NCI-H2107 (cell line): ENCODE data around the gene POLD4.
"Not testable (repeated sequence)": the region's sequence is repeated elsewhere in the genome, so short reads cannot be mapped to it uniquely, and the experiment has no call there.

Experiments used
- DNase-seq: peaks from one replicate; lab custom pipeline; 2025; lab: John Stamatoyannopoulos, UW

The POLD4 gene

DNA sequence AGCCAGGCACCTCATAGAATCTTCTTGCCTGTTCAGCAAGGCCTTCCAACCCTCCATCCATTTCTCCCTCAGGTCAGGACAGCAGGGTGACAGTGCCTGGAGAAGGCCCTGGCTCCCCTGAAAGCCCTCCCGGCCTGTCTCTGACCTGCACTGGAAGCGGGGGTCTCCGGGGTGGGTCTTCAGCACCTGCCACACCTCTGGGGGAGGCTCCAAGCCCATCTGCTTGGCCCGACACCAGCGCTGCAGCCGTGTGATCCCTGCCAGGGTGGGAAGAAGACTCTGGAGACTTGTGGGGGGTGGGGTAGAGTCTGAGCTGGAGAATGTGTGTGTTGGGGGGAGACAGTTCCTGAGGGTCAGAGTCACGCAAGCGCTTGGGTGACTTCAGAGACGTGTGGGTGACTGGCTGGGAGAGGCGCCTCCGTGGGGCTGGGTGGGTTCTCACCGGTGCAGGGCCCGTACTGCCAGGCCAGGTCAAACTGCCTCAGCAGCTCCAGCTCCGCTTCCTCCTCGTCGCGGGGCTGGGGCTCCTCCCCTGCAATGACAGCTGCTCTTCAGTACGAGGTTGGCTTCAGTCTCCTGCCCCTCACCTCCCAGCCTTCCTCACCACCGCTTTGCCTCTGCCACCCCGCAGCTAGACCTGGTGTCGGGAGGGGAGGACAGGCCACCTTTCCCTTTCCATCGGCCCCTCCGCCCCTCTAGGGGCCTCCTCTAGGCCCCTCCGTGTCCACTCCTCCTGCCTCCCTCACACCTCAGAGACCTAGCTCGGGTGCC, 615 bp downstream of the POLD4 start:
- peak; percentile 32 for DNase-seq

DNA sequence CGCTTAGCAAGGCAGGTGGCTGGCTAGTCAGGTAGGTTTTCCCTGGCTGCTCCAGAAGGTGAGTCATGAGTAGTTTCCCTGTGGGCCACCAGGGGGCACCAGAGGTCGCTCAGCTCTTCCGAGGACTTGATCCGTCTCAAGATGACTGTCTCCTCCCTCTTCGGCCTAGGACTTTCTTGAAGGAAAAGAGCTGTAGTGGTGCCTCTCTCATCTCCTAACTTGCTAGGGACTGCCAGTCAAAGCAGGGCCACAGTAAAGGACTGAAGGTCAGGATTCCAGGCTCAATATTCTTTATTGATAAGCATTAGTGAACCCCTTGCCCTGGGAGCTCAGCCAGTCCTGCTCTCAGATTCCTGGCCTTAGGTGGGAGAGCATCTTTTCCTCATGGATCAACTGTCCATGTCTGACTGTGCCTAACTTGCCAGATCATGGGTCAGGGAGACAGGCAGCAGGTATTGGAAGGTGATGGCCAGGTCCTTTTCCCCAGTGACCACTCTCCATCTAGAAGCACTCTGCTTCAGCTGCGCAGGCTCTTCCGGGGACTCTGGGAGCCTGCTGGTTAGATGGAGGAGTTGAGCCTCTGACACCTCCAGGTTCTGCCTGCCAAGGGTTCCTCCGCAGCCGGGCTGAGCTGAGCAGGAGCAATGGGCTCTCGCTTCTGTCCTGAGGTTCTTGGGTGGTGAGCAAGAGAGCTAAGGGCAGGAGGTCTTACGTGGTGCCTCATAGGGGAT, 1.9 kb downstream of the POLD4 start:
- peak; percentile 18 for DNase-seq

DNA sequence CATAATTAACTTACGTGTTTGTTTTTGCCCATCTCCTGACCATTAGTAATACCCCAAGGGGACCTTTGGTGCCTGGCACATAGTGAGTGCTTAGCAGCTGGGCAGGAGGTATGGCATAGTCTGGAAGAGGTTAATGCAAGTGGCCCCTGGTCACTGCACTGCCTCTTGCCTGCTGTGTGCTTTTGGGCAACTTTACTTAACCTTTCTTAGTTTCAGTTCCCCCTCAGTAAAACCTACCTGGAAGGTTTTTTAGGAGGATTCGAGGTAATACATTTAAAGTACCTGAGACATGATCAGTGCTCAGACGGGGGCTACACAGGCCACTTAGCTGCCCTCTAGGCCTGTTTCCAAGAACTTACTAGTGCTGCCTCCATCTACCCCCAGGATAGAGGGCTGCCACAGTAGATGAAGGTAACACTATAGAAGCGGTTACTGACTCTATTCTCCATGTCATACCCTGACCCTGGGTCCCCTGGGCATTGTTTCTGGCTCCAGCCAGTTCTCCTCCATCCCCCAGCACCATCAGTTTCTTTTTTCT, 3.3 kb downstream of the POLD4 start:
- no peak for DNase-seq

DNA sequence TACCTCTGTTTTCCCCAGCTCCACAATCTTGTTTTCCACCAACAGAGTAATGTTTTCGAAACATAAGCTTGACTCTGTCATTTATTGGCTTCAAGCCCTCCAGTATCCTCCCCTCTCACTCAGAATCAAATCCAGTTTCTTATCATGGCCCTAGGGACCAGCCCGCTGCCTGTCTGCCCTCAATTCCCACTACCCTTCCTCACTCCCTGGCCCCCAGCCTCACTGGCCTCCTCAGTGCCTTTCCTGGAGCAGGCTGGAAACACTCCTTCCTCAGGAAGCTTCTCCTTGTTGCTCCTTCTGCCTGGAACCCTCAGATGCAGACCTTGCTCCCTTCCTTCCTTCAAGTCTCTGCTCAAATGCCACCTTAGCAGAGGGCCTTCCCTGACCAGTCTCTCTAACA, 3.9 kb downstream of the POLD4 start:
- no peak for DNase-seq

DNA sequence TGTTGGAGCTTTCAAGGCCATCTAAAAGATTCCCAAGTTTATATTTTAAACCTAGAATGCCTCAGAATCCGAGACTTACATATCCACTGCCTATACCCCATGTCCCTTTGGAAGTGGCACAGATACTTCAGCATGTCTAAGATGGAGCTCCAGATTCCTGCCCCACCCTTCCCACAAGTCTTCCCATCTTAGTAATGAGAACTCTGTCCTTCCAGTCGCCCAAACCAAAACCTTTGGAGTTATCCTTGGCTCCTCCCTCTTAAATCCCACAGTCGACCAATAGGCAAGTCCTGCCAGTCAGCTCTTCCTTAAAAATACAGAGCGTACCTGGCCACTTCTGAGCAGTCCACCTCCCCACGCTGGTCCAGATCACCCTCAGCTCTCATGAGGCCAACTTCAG, 4.3 kb downstream of the POLD4 start:
- no peak for DNase-seq

DNA sequence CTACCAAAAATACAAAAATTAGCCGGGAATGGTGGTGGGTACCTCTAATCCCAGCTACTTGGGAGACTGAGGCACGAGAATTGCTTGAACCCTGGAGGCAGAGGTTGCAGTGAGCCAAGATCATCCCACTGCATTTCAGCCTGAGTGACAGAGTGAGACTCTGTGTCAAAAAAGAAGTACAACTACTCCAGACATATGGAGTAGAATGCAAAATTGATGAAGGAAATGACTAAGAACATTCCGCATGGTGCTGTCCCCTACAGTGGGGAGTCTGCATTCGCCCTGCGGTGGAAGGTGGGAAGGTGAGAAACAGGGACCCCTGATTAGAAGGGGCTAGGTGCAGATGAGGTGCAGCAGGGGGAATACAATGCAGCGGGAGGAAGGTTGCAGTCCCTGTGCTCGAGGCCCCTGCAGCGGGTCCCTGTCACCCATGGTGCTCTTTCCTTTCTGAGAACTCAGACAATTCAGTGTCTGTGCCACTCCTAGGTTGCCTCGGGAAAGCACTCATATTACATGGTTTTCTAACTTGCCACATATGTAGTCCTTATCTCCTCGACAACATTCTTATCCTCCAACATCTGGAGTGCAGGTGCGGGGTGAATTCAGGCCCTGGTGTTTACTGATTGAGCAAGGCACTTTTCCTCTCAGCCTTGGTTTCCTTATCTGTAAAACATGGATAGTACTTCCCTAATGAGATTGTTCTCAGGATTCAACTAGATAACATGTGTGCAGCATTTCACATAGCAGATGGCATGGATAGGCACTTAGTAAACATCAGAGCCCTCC, 5.2 kb downstream of the POLD4 start:
- no peak for DNase-seq

DNA sequence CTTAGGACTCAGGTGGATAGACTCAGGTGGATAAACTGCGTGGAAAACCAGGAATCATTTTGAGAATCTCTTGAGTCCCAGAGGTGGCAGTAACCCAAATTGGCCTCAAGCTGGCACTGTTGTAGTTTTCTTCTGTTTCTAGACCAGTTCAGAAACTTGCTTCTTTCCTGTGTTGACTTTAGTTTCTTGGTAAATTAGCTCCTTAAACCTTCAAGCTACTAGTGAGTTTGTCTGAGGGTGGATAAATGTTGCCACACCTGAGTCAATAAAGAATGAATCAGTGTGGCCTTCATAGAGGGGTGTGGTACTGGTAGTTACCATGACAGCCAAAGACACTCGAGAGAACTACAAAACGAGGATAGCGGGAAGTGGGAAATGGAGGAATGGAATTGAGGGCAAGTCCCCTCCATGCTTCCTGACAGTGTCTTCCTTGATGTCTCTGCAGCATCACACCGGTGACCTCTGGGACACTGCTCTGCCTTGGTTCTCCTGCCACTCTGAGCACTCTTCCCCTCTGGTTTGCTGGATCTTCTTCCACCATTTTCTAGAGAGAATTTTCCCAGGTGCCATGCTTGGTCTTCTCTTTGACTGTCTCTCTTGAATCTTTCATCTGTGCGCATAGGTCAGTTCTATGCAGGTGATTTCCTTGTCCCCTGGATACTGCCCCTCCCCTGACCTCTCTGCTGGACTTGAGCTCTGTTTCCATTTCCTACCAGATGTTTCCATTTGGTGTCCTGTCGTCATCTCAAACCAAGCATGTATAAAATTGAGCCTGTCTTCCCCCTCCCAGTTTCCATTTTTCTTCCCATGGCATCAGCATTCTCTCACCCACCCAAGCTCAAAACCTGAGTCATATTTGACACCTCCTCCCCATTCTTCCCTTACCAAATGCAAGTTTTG, 7.2 kb downstream of the POLD4 start:
- no peak for DNase-seq

DNA sequence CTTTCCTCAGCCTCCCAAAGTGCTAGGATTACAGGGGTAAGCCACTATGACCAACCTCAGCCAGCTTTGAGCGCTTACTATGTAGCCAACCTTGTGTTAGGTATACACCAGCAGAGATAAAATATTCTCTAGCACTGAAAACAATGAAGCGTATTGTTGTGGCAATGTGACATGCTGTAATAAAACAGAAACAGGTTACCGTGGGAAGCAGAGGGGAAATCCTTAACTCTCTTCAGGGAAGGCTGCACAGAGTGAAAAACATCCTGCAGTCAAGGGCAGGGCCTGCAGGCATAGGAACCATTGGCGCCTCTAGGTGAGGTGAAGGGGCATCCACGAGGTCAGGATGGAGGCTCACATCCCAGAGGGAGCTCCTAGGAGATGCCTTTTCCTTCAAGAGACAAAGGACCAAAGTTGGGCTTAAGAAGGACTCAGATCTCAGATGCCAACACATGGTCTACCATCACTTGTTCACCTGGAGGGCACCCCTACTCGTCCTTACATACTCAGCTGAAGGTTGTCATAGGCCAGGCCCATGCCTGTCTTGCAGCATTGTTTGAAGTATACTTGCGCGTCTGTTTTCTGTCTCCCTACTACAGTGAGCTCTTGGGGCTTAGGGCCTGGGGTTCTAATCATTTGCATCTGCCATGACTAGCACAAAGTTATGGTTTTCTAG, 8.0 kb downstream of the POLD4 start:
- no peak for DNase-seq

DNA sequence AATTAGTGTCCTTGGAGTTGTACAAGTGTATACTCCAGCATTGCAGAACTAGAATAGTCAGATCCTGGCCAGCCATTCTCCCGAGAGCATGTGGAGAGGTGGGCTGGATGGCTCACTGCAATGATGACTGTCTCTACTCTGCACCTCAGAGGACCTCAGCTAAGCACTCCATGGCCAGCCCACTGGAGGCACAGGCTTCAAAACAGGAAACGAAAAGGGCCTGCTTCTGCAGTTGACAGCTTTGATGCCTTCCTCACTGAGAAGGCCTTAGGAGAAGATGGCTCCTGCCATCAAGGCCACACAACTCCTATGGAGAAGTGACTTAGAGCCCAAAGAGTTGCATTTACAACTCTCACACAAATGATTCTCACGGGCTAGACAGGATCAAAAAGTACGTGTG, 9.1 kb downstream of the POLD4 start:
- no peak for DNase-seq

DNA sequence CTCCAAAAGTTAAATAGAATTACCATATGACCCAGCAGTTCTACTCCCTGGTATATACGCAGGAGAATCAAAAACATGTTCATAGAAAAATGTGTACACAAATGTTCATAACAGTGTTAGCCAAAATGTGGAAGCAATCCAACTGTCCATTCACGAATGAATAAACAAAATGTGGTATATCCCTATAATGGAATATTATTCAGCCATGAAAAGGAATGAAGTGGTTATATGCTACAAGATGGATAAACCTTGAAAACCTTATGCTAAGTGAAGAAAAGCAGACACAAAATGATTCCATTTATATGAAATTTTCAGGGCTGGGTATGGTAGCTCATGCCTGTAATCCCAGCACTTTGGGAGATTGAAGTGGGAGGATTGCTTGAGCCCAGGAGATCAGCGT, 16.1 kb downstream of the POLD4 start:
- DNase-seq = no peak

DNA sequence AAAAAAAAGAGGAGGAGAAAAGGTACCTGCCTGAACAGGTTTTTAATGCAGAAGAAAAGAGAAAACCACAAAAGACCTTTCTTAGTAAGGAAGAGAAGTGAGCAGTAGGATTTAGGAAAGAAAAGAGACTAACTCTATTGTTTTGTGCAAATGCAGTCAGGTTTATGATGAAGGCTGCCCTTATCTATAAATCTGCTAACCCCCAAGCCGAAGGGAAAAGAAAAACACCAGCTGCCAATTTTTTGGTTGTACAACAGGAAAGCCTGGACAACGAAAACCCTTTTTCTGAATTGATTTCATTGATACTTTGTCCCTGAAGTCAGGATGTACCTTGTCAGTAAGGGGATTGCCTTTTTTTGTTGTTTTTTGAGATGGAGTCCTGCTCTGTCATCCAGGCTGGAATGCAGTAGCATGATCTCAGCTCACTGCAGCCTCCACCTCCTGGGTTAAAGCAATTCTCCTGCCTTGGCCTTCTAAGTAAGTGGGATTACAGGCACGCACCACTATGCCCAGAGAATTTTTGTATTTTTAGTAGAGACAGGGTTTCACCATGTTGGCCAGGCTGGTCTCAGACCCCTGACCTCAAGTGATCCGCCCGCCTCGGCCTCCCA, 21.2 kb downstream of the POLD4 start:
- no peak for DNase-seq

DNA sequence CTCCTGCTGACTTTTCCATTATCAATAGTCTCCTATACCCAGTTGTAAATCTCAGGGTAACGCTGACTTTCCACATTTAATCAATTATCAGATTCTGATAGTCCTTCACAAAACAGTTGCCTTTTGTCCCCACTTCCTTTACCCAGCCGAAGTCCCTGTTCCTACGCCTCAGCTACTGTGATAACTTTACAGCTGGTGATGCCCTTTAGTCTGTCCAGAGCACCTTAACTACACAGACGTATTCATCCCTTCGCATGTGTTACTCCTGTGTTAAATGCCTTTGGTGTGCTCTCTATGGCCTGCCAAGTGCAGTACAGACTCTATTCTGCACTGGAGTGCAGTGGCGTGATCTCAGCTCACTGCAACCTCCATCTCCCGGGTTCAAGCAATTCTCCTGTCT, 29.8 kb downstream of the POLD4 start:
- no peak for DNase-seq

DNA sequence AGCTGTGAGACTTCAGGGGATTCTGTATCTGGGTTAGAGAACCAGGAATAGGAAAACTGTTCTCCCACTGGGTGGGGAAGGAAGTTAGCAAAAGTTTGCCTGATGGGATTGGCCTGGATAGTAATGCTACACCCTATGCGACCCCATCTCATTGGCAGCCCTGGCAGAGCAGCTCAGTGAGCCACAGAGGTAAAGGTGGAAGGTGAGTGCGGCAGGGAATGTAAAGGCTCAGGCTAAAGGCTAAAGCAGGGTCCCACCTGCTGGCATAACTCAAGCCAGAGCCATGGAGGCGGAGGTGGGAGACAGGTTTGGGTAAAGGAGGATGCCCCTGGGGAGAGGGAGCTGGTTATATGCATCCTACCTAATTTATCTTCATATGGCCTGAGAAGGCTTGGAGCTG, 31.3 kb downstream of the POLD4 start:
- DNase-seq = no peak

DNA sequence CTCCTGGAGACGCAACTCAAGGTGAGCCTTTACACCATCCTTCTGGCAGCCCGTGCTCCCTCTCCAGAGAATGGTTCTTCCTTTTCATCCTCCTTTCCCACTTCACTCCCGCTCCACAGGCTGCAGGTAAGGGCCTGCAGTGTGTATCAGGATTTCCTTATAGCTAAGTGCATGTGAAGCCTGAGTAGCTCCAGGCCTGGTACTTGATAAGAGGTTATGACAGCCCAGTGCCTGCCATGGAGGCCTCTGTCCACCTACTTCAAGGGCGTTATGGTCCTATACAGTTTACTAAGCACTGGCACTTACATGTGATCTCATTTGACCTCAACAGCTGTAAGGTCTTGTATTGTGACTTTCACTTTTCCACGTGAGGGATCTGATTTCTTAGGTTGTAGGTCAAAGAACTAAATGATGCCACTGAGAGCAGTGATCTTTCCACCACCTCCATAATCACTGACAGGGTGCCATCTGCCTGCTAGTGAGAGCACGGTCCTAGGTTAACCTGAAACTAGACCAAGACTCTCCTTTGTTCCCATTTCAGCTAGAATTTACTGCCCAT, 32.0 kb downstream of the POLD4 start:
- no peak for DNase-seq

DNA sequence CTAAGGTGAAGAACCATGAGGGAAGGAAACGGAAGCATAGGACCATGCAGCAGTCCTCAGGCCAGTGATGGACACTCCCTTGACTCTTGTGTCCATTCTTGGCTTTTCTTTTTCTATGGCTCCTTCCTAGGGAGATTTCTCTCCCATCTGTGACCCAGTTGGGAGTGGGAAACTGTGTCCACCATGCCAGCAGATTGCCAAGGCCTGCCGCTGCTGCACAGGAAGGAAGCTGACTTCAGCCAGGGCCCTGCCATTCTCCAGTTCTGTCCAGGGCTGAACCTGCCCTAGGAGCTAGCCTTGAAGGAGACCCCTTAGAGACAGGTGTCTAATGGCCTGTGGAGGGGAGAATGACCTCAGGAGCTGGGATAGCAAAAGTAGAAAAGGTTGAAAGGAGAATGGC, 32.7 kb downstream of the POLD4 start:
- no peak for DNase-seq

DNA sequence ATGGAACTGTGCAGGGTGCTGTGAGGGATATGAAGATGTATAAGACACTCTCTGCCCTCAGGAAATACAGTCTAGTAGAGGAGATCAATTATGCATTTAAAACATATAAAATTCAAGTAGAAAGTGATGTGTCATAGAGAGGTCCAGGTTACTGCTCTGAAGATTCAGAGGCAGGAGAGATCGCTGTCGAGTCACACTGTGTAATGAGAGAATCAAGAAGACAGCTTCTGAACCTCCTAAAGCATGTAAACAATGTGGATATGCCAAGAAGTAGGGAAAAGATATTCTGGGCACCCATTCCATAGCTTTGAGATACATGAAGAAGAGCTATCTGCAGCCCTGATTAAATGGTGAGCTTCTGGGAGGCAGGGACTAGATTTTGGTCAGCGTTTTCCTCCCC, 33.3 kb downstream of the POLD4 start:
- DNase-seq = no peak

DNA sequence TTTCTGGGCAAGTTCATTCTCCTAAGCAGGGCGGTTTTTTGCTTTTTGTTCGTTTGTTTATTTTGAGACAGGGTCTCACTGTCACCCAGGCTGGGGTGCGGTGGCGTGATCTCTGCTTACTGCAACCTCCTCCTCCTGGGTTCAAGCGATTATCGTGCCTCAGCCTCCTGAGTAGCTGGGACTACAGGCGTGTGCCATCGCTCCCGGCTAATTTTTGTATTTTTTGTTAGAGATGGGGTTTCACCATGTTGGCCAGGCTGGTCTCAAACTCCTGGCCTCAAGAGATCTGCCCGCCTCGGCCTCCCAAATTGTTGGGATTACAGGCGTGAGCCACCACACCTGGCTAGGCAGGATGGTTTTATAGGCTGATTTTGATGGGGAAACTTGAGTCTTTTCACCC, 34.5 kb downstream of the POLD4 start:
- DNase-seq = not testable (repeated sequence)

DNA sequence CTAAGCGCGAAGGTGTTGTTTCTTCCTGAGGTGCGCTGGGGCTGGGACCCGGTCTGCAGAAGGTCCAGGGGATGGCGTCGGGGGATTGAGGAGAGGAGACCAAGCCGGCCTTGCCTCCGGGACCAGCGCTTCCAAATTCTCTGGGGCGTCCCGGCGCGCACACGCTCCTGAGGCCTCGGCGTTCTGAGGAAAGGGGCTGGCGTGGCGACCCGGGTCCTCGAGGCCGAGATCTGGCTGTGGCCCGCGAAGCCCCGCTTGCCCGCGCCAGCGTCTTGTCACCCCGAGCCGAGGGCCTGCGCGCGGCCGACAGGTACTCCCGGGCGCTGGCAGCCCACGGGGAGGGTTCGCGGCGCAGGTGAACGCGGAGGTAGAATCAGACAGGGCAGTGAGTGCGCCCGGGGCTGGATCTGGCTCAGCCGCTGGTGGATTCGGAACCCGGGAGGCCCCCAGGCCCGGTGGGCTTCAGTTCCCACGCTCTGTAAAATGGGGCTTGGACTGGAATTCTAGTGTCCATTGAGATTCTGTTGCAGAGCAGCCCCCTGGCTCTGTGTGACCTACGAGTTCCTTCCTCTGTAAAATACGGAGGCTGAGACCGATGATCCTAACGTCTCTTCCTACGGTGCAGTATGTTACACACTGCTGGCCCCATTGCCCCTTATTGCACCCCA, 35.3 kb downstream of the POLD4 start:
- DNase-seq = no peak

DNA sequence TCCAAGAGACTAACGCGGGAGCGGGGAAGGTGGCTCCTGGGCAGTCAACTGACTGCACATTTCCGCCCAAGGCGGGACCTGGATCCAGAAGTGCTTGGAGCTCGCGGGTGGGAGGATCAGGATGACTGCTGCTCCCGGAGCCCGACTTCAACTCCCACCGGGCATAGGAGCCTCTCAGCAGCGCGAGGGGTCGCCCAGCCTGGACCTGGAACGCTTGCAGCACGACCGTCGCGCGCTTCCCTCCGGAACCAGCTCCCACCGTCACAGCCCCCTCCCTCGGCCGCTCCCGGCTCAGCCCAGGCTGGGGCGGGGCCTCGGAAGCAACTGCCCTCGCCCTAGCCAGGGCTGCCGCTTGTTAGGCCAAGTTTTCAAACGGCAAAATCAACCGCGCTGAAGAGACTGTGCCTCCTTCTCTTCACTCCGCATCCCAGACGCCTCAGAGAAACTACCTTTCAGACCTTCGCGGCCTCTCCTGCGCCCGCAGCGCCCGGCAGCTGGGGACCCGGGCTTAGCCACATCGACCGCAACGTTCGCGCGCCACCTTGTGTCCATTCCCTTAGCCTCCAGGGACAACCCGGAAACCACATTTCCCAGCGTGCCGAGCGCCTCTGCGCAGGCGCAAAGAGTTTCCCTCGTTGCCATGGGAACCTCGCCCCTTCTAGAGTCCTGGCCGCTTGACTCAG, 36.0 kb downstream of the POLD4 start:
- peak; percentile 98 for DNase-seq
